SK-N-SH (cell line): ENCODE results near the gene FOXO1. TPM values are rescaled to one million over a fixed set of nuclear protein-coding genes. Genes with fewer than 3 reads are reported as not detected.
A peak's percentile ranks its signal among the peaks of the same experiment; 100 is the strongest.

ENCODE experiments used
- CTCF ChIA-PET: fragments of 300-600, 350-600 bp; formaldehyde crosslinking; extraction: SDS; loops from one replicate; lab custom pipeline; 2021; lab: Yijun Ruan, JAX
- POLR2A ChIA-PET: fragments of 350-600 bp; sonication (Branson Sonifier 250); formaldehyde crosslinking; extraction: SDS; loops from one replicate; lab custom pipeline; 2020; ENCODE audit warnings: antibody characterized with exemption, inconsistent platforms; lab: Yijun Ruan, JAX
- DNase-seq: peaks from one replicate; pipeline ENCODE4 v3.0.0; 2012
- H2AFZ ChIP-seq: fragments of 200-600 bp; sonication (generic); 2 replicates; pipeline ENCODE4 v1.8.1; 2016; ENCODE audit warnings: antibody characterized with exemption, mild to moderate bottlenecking, low read depth
- H3F3A ChIP-seq: fragments of 200-600 bp; sonication (generic); replicated peaks from 2 replicates; pipeline ENCODE3; 2016; ENCODE audit warnings: antibody characterized with exemption, mild to moderate bottlenecking; ENCODE audit not compliant: insufficient read depth
- H3K27ac ChIP-seq, 2 experiments: fragments of 200-500 bp in 1 of 2; fragments of 200-600 bp in 1 of 2; sonication (Bioruptor generic) in 1 of 2; sonication (generic), shearing (Covaris generic) in 1 of 2; 2 replicates each; pipeline versions ENCODE4 v1.5.1 to v1.6.1; 2014 to 2016; ENCODE audit warnings: low read depth in 2 of 2, inconsistent platforms in 1 of 2, low read length in 1 of 2, mild to moderate bottlenecking in 1 of 2, mixed read lengths in 1 of 2
- H3K27me3 ChIP-seq: fragments of 200-600 bp; sonication (generic), shearing (Covaris generic); 2 replicates; pipeline ENCODE4 v1.6.1; 2016; ENCODE audit warnings: mixed run types; ENCODE audit not compliant: insufficient read depth
- H3K36me3 ChIP-seq, 2 experiments: fragments of 200-500 bp in 1 of 2; fragments of 200-600 bp in 1 of 2; sonication (Bioruptor generic) in 1 of 2; sonication (generic) in 1 of 2; replicated peaks in 1 of 2; 2 replicates each; pipeline versions ENCODE3 to v1.5.1; 2014 to 2016; ENCODE audit warnings: low read length in 1 of 2, mild to moderate bottlenecking in 1 of 2; ENCODE audit not compliant: insufficient read depth in 2 of 2, control insufficient read depth in 1 of 2
- H3K4me1 ChIP-seq, 2 experiments: fragments of 200-500 bp in 1 of 2; fragments of 200-600 bp in 1 of 2; sonication (Bioruptor generic) in 1 of 2; sonication (generic), shearing (Covaris generic) in 1 of 2; 2 replicates each; pipeline versions ENCODE4 v1.5.1 to v1.6.1; 2014 to 2016; ENCODE audit warnings: low read depth in 1 of 2, low read length in 1 of 2, mixed run types in 1 of 2; ENCODE audit not compliant: insufficient read depth in 2 of 2, control insufficient read depth in 1 of 2
- H3K4me2 ChIP-seq: fragments of 200-600 bp; sonication (generic), shearing (Covaris generic); 2 replicates; pipeline ENCODE4 v1.6.1; 2017; ENCODE audit warnings: mixed run types
- H3K4me3 ChIP-seq, 2 experiments: fragments of 200-500 bp in 1 of 2; fragments of 200-600 bp in 1 of 2; sonication (Bioruptor generic) in 1 of 2; sonication (generic), shearing (Covaris generic) in 1 of 2; 2 replicates each; pipeline versions ENCODE4 v1.5.1 to v1.8.1; 2014 to 2016; ENCODE audit warnings: low read depth in 2 of 2, inconsistent platforms in 1 of 2, low read length in 1 of 2, mild to moderate bottlenecking in 1 of 2, mixed read lengths in 1 of 2, moderate library complexity in 1 of 2
- H3K79me2 ChIP-seq: fragments of 200-600 bp; sonication (generic); 2 replicates; pipeline ENCODE4 v1.8.1; 2017; ENCODE audit warnings: mild to moderate bottlenecking; ENCODE audit not compliant: insufficient read depth
- H3K9ac ChIP-seq: fragments of 200-600 bp; sonication (generic); 2 replicates; pipeline ENCODE4 v1.6.1; 2017; ENCODE audit warnings: mixed run types
- H3K9me2 ChIP-seq: fragments of 200-600 bp; sonication (generic); 2 replicates; pipeline ENCODE4 v1.6.1; 2017; ENCODE audit warnings: mixed run types
- H3K9me3 ChIP-seq: fragments of 200-600 bp; sonication (generic); 2 replicates; pipeline ENCODE4 v1.6.1; 2017; ENCODE audit warnings: mixed run types, mild to moderate bottlenecking, moderate library complexity
- H4K20me1 ChIP-seq: fragments of 200-600 bp; sonication (generic); 2 replicates; pipeline ENCODE4 v1.6.1; 2017; ENCODE audit warnings: mild to moderate bottlenecking, mixed run types; ENCODE audit not compliant: insufficient read depth
- CHD2 ChIP-seq: fragments of 150-350 bp; IDR thresholded peaks from 2 replicates; pipeline ENCODE4 v1.6.1; 2018; ENCODE audit warnings: low read length; ENCODE audit not compliant: partially characterized antibody
- CTCF ChIP-seq: fragments of 200-600 bp; sonication (generic); IDR thresholded peaks from 2 replicates; pipeline ENCODE4 v1.6.1; 2017; ENCODE audit warnings: antibody characterized with exemption, mild to moderate bottlenecking, moderate library complexity
- EP300 ChIP-seq, 2 experiments: IDR thresholded peaks; 2 replicates each; pipeline versions ENCODE4 v1.4.0 to v1.6.1; 2012; ENCODE audit warnings: borderline replicate concordance in 1 of 2, low read depth in 1 of 2, low read length in 1 of 2
- FOSL2 ChIP-seq: IDR thresholded peaks from 2 replicates; pipeline ENCODE4 v1.4.0; 2012; ENCODE audit warnings: low read depth, mild to moderate bottlenecking, moderate library complexity, borderline replicate concordance
- PBX3 ChIP-seq: IDR thresholded peaks from 2 replicates; pipeline ENCODE4; 2012
- POLR2AphosphoS5 ChIP-seq: IDR thresholded peaks from 2 replicates; pipeline ENCODE4 v1.6.1; 2012; ENCODE audit warnings: low read depth, low read length
- RXRA ChIP-seq: IDR thresholded peaks from 2 replicates; pipeline ENCODE4 v1.4.0; 2012; ENCODE audit warnings: low read depth, mild to moderate bottlenecking, borderline replicate concordance
- TCF12 ChIP-seq: IDR thresholded peaks from 2 replicates; pipeline ENCODE4 v1.4.0; 2012
- YY1 ChIP-seq: IDR thresholded peaks from 2 replicates; pipeline ENCODE4 v1.4.0; 2012; ENCODE audit warnings: low read depth, mild to moderate bottlenecking
- ZBTB33 ChIP-seq: IDR thresholded peaks from 2 replicates; pipeline ENCODE4 v1.4.0; 2012; ENCODE audit warnings: low read depth, borderline replicate concordance
- WGBS: methylation state at CpG from one replicate; pipeline ENCODE4 v1.1.6; 2017; ENCODE audit warnings: low lambda C conversion rate; 5-methylcytosine and 5-hydroxymethylcytosine counted together
- polyA plus RNA-seq, 3 experiments: library from polyadenylated mRNA; depleted of rRNA; stranded (reverse); fragments of >200 nt; gene quantifications; 2 replicates each; pipeline ENCODE4 v1.2.3, GENCODE V29; 2012

FOXO1 gene
- polyA plus RNA-seq, 1 of the 3 experiments (the other 2 are of a cell fraction): 1.8 TPM

- H3K4me2 ChIP-seq: peak overlapping the region; percentile 38; the same call in 1 of the 2 replicates
- ChIA-PET POLR2A (no interaction called here), CTCF (interaction anchor here (0.6 to 1.3 kb wide), 3 partner anchors 35 to 565 kb away, joined by 3 read pairs; no protein-coding TSS in a partner anchor)
- H3K79me2 ChIP-seq: peaks cover 8% of the 10 kb centered on the region; the same call in 1 of the 2 replicates
- TF ChIP-seq CTCF (peak; percentile 27; the same call in 1 of the 2 replicates), PBX3 (no peak)
- H3K9me2 ChIP-seq: no peaks in the 10 kb centered on the region
- H3K27me3 ChIP-seq: no peaks in the 10 kb centered on the region
- H3K9me3 ChIP-seq: no peaks in the 10 kb centered on the region
- H3K27ac ChIP-seq: no peak overlapping the region
- no peaks in the 10 kb centered on the region for H3K36me3 ChIP-seq
- 74% methylated on average over 15 of the region's 15 CpGs for WGBS
- no peak for DNase-seq
- H3K4me1 ChIP-seq: peaks cover 5 to 8% of the 10 kb centered on the region in 2 experiments; a peak in 2 of 4 replicates
- no peaks in the 10 kb centered on the region for H3F3A ChIP-seq
- H4K20me1 ChIP-seq: peaks cover 5% of the 10 kb centered on the region; the same call in 1 of the 2 replicates
- no peak overlapping the region; a peak in 1 of 4 replicates for H3K4me3 ChIP-seq
- H3K9ac ChIP-seq: no peak overlapping the region
- peak overlapping the region; percentile 56; the same call in 1 of the 2 replicates for H2AFZ ChIP-seq
Measured at GRCh38 chr13:40564342-40565001, 102.0 kb downstream of the FOXO1 start.

- H3K79me2 ChIP-seq: peaks cover 8% of the 10 kb centered on the region; the same call in 1 of the 2 replicates
- H3K36me3 ChIP-seq: no peaks in the 10 kb centered on the region
- CTCF ChIA-PET: interaction anchor here (0.9 to 1.3 kb wide), 2 partner anchors 36 to 119 kb away, joined by 3 read pairs; no protein-coding TSS in a partner anchor
Measured at GRCh38 chr13:40563350-40564125, 102.9 kb downstream of the FOXO1 start.

More at GRCh38 chr13:40563350-40564125, 102.9 kb downstream of the FOXO1 start:
- POLR2A ChIA-PET: no interaction called here
- H3K4me3 ChIP-seq: no peak overlapping the region
- TF ChIP-seq ZBTB33 (no peak), PBX3 (peak; percentile 29; the same call in 1 of the 2 replicates), EP300 (IDR thresholded peaks at IDR 0.05; ENCODE audit: borderline replicate concordance in 1 of 2, low read depth in 1 of 2, low read length in 1 of 2) (peak in 1 of 2 experiments; percentile 9; a peak in 1 of 4 replicates), RXRA (peak; percentile 21; the same call in 1 of the 2 replicates), FOSL2 (no peak), CHD2 (no peak), TCF12 (peak; percentile 14; the same call in 1 of the 2 replicates), YY1 (no peak), POLR2AphosphoS5 (no peak)
- peak; percentile 17 for DNase-seq
- H4K20me1 ChIP-seq: peaks cover 5% of the 10 kb centered on the region; the same call in 1 of the 2 replicates
- H3K4me1 ChIP-seq: peaks cover 5 to 8% of the 10 kb centered on the region in 2 experiments; a peak in 1 of 4 replicates
- no peak overlapping the region for H3K27ac ChIP-seq
- no peak overlapping the region; the same call in 1 of the 2 replicates for H2AFZ ChIP-seq
- H3K9me2 ChIP-seq: no peaks in the 10 kb centered on the region
- no peaks in the 10 kb centered on the region for H3K9me3 ChIP-seq
- no peak overlapping the region for H3K9ac ChIP-seq
- no peaks in the 10 kb centered on the region for H3K27me3 ChIP-seq
- 77% methylated on average over 10 of the region's 14 CpGs for WGBS
- H3K4me2 ChIP-seq: no peak overlapping the region
- H3F3A ChIP-seq: no peaks in the 10 kb centered on the region
